Measurements from ENCODE around the gene GRIA1.

DNA sequence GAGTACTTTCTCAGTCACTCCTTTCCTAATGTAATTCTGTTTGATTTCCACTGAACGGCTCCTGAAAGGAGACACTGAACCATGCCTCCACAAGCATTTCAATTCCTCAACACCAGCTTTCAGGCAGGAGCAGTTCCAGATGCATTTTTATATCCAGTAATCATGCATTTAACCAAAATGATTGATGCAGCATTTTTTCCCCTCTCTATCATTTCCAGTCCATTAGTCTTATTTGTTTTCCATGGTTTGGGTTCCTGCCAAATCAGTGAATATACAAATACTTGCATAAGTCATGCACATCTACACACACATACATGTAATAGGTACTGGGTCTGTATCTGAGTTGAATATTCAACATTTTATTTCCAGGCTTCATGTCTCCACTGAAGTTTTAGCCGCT lies 122.7 kb downstream of the GRIA1 start:
- TF ChIP-seq, protein P1, sequence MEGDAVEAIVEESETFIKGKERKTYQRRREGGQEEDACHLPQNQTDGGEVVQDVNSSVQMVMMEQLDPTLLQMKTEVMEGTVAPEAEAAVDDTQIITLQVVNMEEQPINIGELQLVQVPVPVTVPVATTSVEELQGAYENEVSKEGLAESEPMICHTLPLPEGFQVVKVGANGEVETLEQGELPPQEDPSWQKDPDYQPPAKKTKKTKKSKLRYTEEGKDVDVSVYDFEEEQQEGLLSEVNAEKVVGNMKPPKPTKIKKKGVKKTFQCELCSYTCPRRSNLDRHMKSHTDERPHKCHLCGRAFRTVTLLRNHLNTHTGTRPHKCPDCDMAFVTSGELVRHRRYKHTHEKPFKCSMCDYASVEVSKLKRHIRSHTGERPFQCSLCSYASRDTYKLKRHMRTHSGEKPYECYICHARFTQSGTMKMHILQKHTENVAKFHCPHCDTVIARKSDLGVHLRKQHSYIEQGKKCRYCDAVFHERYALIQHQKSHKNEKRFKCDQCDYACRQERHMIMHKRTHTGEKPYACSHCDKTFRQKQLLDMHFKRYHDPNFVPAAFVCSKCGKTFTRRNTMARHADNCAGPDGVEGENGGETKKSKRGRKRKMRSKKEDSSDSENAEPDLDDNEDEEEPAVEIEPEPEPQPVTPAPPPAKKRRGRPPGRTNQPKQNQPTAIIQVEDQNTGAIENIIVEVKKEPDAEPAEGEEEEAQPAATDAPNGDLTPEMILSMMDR (IDR thresholded peaks at IDR 0.05; ENCODE audit: low read length) = no peak
- TF ChIP-seq EZH2phosphoT487 (IDR thresholded peaks at IDR 0.05; ENCODE audit: low read length) = no peak

Data from MM.1S (cell line).